22Rv1 (cell line): ENCODE results near the gene LRCH1.

Source experiments
- H3K27ac ChIP-seq: fragments of 450-650 bp; 2 replicates; pipeline ENCODE4 v1.5.1; 2017
- CTCF ChIP-seq: fragments of 450-650 bp; IDR thresholded peaks from 2 replicates; pipeline ENCODE4 v1.5.1; 2017; ENCODE audit warnings: mild to moderate bottlenecking
- ZFX ChIP-seq: fragments of 450-650 bp; IDR thresholded peaks from 2 replicates; pipeline ENCODE4 v1.6.1; 2017; ENCODE audit warnings: antibody characterized with exemption, borderline replicate concordance

The LRCH1 gene

GRCh38 chr13:46602531-46602930 is 49.6 kb downstream of the LRCH1 start:
- H3K27ac ChIP-seq: no peak overlapping the region
- TF ChIP-seq CTCF: no peak
- no peak for TF ChIP-seq ZFX

DNA sequence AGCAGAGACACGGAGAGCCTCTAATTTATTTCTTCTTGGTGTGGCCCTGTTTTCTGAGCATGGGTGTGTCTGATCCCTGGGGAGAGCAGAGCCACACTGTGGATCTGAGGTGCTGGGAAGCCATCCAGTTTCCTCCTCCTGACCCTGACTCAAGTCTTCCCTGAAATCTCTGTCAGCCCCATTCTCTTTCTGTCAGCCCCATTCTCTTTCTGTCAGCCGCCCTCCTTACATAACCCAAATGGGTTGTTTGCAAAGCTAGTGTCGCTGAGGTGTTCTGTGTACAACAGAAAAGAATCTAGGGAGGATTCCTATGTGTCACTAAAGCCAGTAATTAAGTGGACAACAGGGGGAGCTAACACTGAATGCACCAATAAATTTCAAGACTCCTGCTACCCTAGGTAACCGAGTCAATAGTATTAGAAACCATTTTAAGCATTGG is 50.2 kb downstream of the LRCH1 start:
- H3K27ac ChIP-seq: no peak overlapping the region
- peak; percentile 56 for TF ChIP-seq CTCF
- no peak for TF ChIP-seq ZFX

- no peak overlapping the region for H3K27ac ChIP-seq
- TF ChIP-seq CTCF (no peak), ZFX (no peak)
These were observed 51.4 kb downstream of the LRCH1 start for GRCh38 chr13:46604226-46604990.

DNA sequence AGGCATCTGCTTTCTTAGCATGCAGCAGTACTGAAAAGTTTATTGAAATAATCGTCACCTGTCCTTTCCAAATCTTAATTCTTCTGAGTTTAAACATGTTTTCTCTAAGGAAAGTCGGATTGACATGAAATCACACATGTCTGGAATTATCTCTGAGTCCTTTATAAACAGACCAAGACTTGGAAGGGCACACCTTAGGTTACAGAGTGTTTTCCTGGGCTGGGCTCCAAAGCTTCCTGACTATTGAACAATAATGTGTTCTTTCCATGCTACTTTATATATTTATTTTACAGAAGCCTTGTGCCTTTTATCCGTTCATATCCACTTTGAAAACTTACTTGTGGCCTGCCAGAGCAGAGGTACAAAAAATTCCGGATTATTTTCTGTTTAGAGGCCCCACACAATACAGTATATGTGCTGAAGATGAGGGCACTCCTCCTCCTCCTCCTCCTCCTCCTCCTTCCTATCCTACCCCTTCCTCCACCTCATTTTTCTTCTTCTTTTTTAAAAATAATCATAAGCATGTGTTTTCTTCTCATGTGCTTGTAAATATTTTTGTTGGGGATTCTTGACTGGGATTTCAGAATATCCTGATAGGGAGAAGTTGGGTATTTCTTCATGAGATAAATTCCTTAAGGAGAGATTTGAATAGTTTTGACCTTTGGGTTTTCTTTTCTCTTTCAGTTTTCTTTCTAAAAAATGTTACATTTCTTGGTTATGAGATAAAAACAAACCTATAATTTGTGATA is 52.3 kb downstream of the LRCH1 start:
- H3K27ac ChIP-seq: no peak overlapping the region
- TF ChIP-seq CTCF (no peak), ZFX (no peak)

GRCh38 chr13:46605825-46606554 is 53.0 kb downstream of the LRCH1 start:
- TF ChIP-seq CTCF (no peak), ZFX (no peak)

DNA sequence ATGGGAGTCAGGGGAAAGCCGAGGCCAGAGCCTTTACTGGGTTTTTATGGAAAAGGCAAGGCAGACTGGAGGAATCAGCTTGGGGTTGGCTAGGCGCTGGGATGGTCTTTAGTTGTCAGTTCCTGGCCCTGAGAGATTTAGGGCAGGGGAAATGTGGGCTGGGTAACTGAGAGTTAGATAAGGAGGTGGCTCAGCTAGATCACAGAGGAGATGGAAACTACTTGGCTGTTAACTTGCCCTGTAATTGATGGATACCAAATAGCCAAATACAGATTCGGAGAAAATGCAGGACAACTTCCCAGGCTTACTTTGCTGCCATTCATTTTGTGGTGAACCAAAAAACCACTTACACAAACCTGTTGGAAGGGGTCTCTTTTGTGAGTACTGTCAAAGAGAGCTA is 54.0 kb downstream of the LRCH1 start:
- TF ChIP-seq CTCF (no peak), ZFX (no peak)
- H3K27ac ChIP-seq: no peak overlapping the region

More at GRCh38 chr13:46605825-46606554, 53.0 kb downstream of the LRCH1 start:
- no peak overlapping the region for H3K27ac ChIP-seq
